ENCODE results near the gene KIF3C. TPM values are rescaled to one million over a fixed set of nuclear protein-coding genes. Genes with fewer than 3 reads are reported as not detected.

Gene KIF3C
- total RNA-seq, 1 donor from 2014 or later = 56.2 TPM

GRCh38 chr2:25933622-25934021 is 48.7 kb downstream of the KIF3C start:
- H3K36me3 Mint-ChIP-seq (ENCODE audit: low read depth) = peaks cover 8% of the 10 kb centered on the region
- no peak overlapping the region for H3K4me3 Mint-ChIP-seq
- no peaks in the 10 kb centered on the region for H3K4me1 Mint-ChIP-seq
- no peaks in the 10 kb centered on the region for H3K27me3 Mint-ChIP-seq (ENCODE audit: low read depth)
- DNase-seq (ENCODE audit: low read depth, low spot score) = no peak
- TF ChIP-seq CTCF (conservative IDR thresholded peaks at IDR 0.05) = no peak
- H3K27ac Mint-ChIP-seq (ENCODE audit: unreplicated experiment) = no peak overlapping the region
- H3K9me3 Mint-ChIP-seq = no peaks in the 10 kb centered on the region

GRCh38 chr2:25929789-25930473 is 52.4 kb downstream of the KIF3C start:
- Mint-ChIP-seq H3K4me3 (no peak overlapping the region), H3K9me3 (no peaks in the 10 kb centered on the region), H3K27ac (ENCODE audit: unreplicated experiment) (no peak overlapping the region), H3K27me3 (ENCODE audit: low read depth) (no peaks in the 10 kb centered on the region), H3K4me1 (no peaks in the 10 kb centered on the region), H3K36me3 (ENCODE audit: low read depth) (peaks cover 15% of the 10 kb centered on the region)
- TF ChIP-seq CTCF (conservative IDR thresholded peaks at IDR 0.05) = no peak
- no peak for DNase-seq (ENCODE audit: low read depth, low spot score)

GRCh38 chr2:25928668-25929067 is 53.6 kb downstream of the KIF3C start:
- TF ChIP-seq CTCF (conservative IDR thresholded peaks at IDR 0.05) = no peak
- Mint-ChIP-seq H3K27ac (ENCODE audit: unreplicated experiment) (no peak overlapping the region), H3K27me3 (ENCODE audit: low read depth) (no peaks in the 10 kb centered on the region), H3K4me1 (peaks cover 7% of the 10 kb centered on the region), H3K4me3 (no peak overlapping the region), H3K36me3 (ENCODE audit: low read depth) (peaks cover 10% of the 10 kb centered on the region), H3K9me3 (no peaks in the 10 kb centered on the region)
- DNase-seq (ENCODE audit: low read depth, low spot score) = no peak

- no peak for DNase-seq (ENCODE audit: low read depth, low spot score)
- Mint-ChIP-seq H3K27me3 (ENCODE audit: low read depth) (no peaks in the 10 kb centered on the region), H3K4me3 (no peak overlapping the region), H3K27ac (ENCODE audit: unreplicated experiment) (no peak overlapping the region), H3K36me3 (ENCODE audit: low read depth) (peaks cover 10% of the 10 kb centered on the region), H3K4me1 (peaks cover 7% of the 10 kb centered on the region), H3K9me3 (no peaks in the 10 kb centered on the region)
- TF ChIP-seq CTCF (conservative IDR thresholded peaks at IDR 0.05) = no peak
Measured at GRCh38 chr2:25926984-25927756, 55.1 kb downstream of the KIF3C start.

GRCh38 chr2:25922501-25922900 is 59.8 kb downstream of the KIF3C start:
- no peak for TF ChIP-seq CTCF (conservative IDR thresholded peaks at IDR 0.05)
- Mint-ChIP-seq H3K27ac (ENCODE audit: unreplicated experiment) (no peak overlapping the region), H3K27me3 (ENCODE audit: low read depth) (no peaks in the 10 kb centered on the region), H3K9me3 (no peaks in the 10 kb centered on the region), H3K4me3 (no peak overlapping the region), H3K36me3 (ENCODE audit: low read depth) (no peaks in the 10 kb centered on the region), H3K4me1 (peaks cover 7% of the 10 kb centered on the region)
- DNase-seq (ENCODE audit: low read depth, low spot score) = no peak

Measured in neural crest cell (in vitro differentiated cells).